ENCODE data around the gene STK31.
"Not testable (repeated sequence)": the region's sequence is repeated elsewhere in the genome, so short reads cannot be mapped to it uniquely, and the experiment has no call there.

Gene STK31

GRCh38 chr7:23710000-23710399 is at the start of gene STK31:
Gene STK31, plus strand, starts transcription at chr7:23710219. Its CDS starts 67 bp downstream, at chr7:23710286.
- intact Hi-C loops (cut with micrococcal nuclease) = loop anchor here (5.0 kb wide), 1 partner anchor 433 kb away; no protein-coding TSS in a partner anchor

GRCh38 chr7:23661385-23661784 is 48.6 kb upstream of the STK31 start:
- no peaks in the 10 kb centered on the region for H3K36me3 Mint-ChIP-seq (ENCODE audit: low read depth)
- H3K4me3 Mint-ChIP-seq = no peak overlapping the region
- intact Hi-C loops (cut with micrococcal nuclease) = no loop called here
- H3K27me3 Mint-ChIP-seq = no peaks in the 10 kb centered on the region
- H3K9me3 Mint-ChIP-seq = peaks cover 50% of the 10 kb centered on the region
- no peak overlapping the region for H3K27ac Mint-ChIP-seq
- H3K4me1 Mint-ChIP-seq (ENCODE audit: low read depth) = no peaks in the 10 kb centered on the region

More at GRCh38 chr7:23710000-23710399, at the start of gene STK31:
- H3K4me3 Mint-ChIP-seq = no peak within 1 kb of the TSS
- H3K4me1 Mint-ChIP-seq (ENCODE audit: low read depth) = no peaks in the 10 kb centered on the region
- H3K27me3 Mint-ChIP-seq = no peaks in the 10 kb centered on the region
- H3K36me3 Mint-ChIP-seq (ENCODE audit: low read depth) = peaks cover 11% of the 10 kb centered on the region
- no peak within 1 kb of the TSS for H3K27ac Mint-ChIP-seq
- H3K9me3 Mint-ChIP-seq = peaks cover 15% of the 10 kb centered on the region

- intact Hi-C loops (cut with micrococcal nuclease) = no loop called here
- Mint-ChIP-seq H3K4me1 (ENCODE audit: low read depth) (no peaks in the 10 kb centered on the region), H3K27me3 (no peaks in the 10 kb centered on the region), H3K4me3 (no peak overlapping the region), H3K36me3 (ENCODE audit: low read depth) (no peaks in the 10 kb centered on the region), H3K27ac (no peak overlapping the region), H3K9me3 (peaks cover 40% of the 10 kb centered on the region)
These were observed 47.7 kb upstream of the STK31 start for GRCh38 chr7:23662124-23662983.

- no peaks in the 10 kb centered on the region for H3K4me1 Mint-ChIP-seq (ENCODE audit: low read depth)
- H3K4me3 Mint-ChIP-seq = no peak overlapping the region
- no peak overlapping the region for H3K27ac Mint-ChIP-seq
- no peaks in the 10 kb centered on the region for H3K27me3 Mint-ChIP-seq
- peaks cover 36% of the 10 kb centered on the region for H3K9me3 Mint-ChIP-seq
- no peaks in the 10 kb centered on the region for H3K36me3 Mint-ChIP-seq (ENCODE audit: low read depth)
- intact Hi-C loops (cut with micrococcal nuclease) = no loop called here
These were observed 47.1 kb upstream of the STK31 start for GRCh38 chr7:23662984-23663313.

- no peaks in the 10 kb centered on the region for H3K36me3 Mint-ChIP-seq (ENCODE audit: low read depth)
- H3K4me3 Mint-ChIP-seq = no peak overlapping the region
- intact Hi-C loops (cut with micrococcal nuclease) = no loop called here
- no peak overlapping the region for H3K27ac Mint-ChIP-seq
- peaks cover 28% of the 10 kb centered on the region for H3K9me3 Mint-ChIP-seq
- no peaks in the 10 kb centered on the region for H3K4me1 Mint-ChIP-seq (ENCODE audit: low read depth)
- no peaks in the 10 kb centered on the region for H3K27me3 Mint-ChIP-seq
These were observed 45.9 kb upstream of the STK31 start for GRCh38 chr7:23664122-23664521.

GRCh38 chr7:23672033-23672432 is 38.0 kb upstream of the STK31 start:
- Mint-ChIP-seq H3K4me1 (ENCODE audit: low read depth) (no peaks in the 10 kb centered on the region), H3K4me3 (no peak overlapping the region), H3K27me3 (peaks cover 2% of the 10 kb centered on the region), H3K27ac (no peak overlapping the region), H3K9me3 (no peaks in the 10 kb centered on the region), H3K36me3 (ENCODE audit: low read depth) (no peaks in the 10 kb centered on the region)
- intact Hi-C loops (cut with micrococcal nuclease) = no loop called here

- Mint-ChIP-seq H3K4me1 (ENCODE audit: low read depth) (peaks cover 8% of the 10 kb centered on the region), H3K27me3 (peaks cover 12% of the 10 kb centered on the region), H3K27ac (peak within 1 kb of the TSS; percentile 60), H3K4me3 (peak within 1 kb of the TSS; percentile 91), H3K36me3 (ENCODE audit: low read depth) (no peaks in the 10 kb centered on the region), H3K9me3 (no peaks in the 10 kb centered on the region)
- intact Hi-C loops (cut with micrococcal nuclease) = loop anchor here (1.0 kb wide), 1 partner anchor 83 kb away; the partner anchor contains the start of gene CCDC126
These were observed 30.1 kb upstream of the STK31 start, which contains the start of gene FAM221A for GRCh38 chr7:23679898-23680413. Gene FAM221A, plus strand, starts transcription at chr7:23680199. Its CDS starts 20 bp downstream, at chr7:23680219.

- Mint-ChIP-seq H3K27me3 (peaks cover 12% of the 10 kb centered on the region), H3K4me1 (ENCODE audit: low read depth) (peaks cover 8% of the 10 kb centered on the region), H3K4me3 (peak overlapping the region; percentile 91), H3K27ac (peak overlapping the region; percentile 60), H3K9me3 (no peaks in the 10 kb centered on the region), H3K36me3 (ENCODE audit: low read depth) (no peaks in the 10 kb centered on the region)
- intact Hi-C loops (cut with micrococcal nuclease) = loop anchor here (1.0 kb wide), 1 partner anchor 83 kb away; the partner anchor contains the start of gene CCDC126
These were observed 29.3 kb upstream of the STK31 start for GRCh38 chr7:23680414-23681405.

- intact Hi-C loops (cut with micrococcal nuclease); H3K4me1 Mint-ChIP-seq (ENCODE audit: low read depth); H3K9me3 Mint-ChIP-seq; H3K27me3 Mint-ChIP-seq; H3K36me3 Mint-ChIP-seq (ENCODE audit: low read depth); H3K27ac Mint-ChIP-seq; H3K4me3 Mint-ChIP-seq: not testable (repeated sequence)
These were observed 26.0 kb upstream of the STK31 start for GRCh38 chr7:23684041-23684440.

- Mint-ChIP-seq H3K4me3 (no peak overlapping the region), H3K27ac (no peak overlapping the region), H3K27me3 (no peaks in the 10 kb centered on the region), H3K36me3 (ENCODE audit: low read depth) (peaks cover 16% of the 10 kb centered on the region), H3K4me1 (ENCODE audit: low read depth) (peaks cover 5% of the 10 kb centered on the region), H3K9me3 (no peaks in the 10 kb centered on the region)
- intact Hi-C loops (cut with micrococcal nuclease) = no loop called here
These were observed 24.3 kb upstream of the STK31 start for GRCh38 chr7:23685731-23686130.

- no peaks in the 10 kb centered on the region for H3K4me1 Mint-ChIP-seq (ENCODE audit: low read depth)
These were observed 23.0 kb upstream of the STK31 start for GRCh38 chr7:23687011-23687410.

GRCh38 chr7:23689165-23689564 is 20.9 kb upstream of the STK31 start:
- Mint-ChIP-seq H3K4me3 (no peak overlapping the region), H3K4me1 (ENCODE audit: low read depth) (no peaks in the 10 kb centered on the region), H3K27me3 (no peaks in the 10 kb centered on the region), H3K27ac (no peak overlapping the region), H3K36me3 (ENCODE audit: low read depth) (peaks cover 33% of the 10 kb centered on the region), H3K9me3 (no peaks in the 10 kb centered on the region)
- intact Hi-C loops (cut with micrococcal nuclease) = no loop called here

More at GRCh38 chr7:23687011-23687410, 23.0 kb upstream of the STK31 start:
- Mint-ChIP-seq H3K27ac (no peak overlapping the region), H3K4me3 (no peak overlapping the region), H3K27me3 (no peaks in the 10 kb centered on the region), H3K9me3 (no peaks in the 10 kb centered on the region), H3K36me3 (ENCODE audit: low read depth) (peaks cover 22% of the 10 kb centered on the region)
- intact Hi-C loops (cut with micrococcal nuclease) = no loop called here

GRCh38 chr7:23691320-23691719 is 18.7 kb upstream of the STK31 start:
- no peaks in the 10 kb centered on the region for H3K9me3 Mint-ChIP-seq
- intact Hi-C loops (cut with micrococcal nuclease) = no loop called here
- no peak overlapping the region for H3K4me3 Mint-ChIP-seq
- peaks cover 41% of the 10 kb centered on the region for H3K36me3 Mint-ChIP-seq (ENCODE audit: low read depth)
- no peaks in the 10 kb centered on the region for H3K4me1 Mint-ChIP-seq (ENCODE audit: low read depth)
- H3K27ac Mint-ChIP-seq = no peak overlapping the region
- H3K27me3 Mint-ChIP-seq = no peaks in the 10 kb centered on the region

Data from dendritic cell treated with granulocyte-macrophage colony-stimulating factor and Interleukin-4, amounts not matched to agents 40 ng/mL and 50 ng/mL, for 4 days (primary cell).